Measurements from ENCODE around the gene F2R.

GRCh38 chr5:76745670-76746069, 29.7 kb downstream of the F2R start:
- TF ChIP-seq, protein P1, sequence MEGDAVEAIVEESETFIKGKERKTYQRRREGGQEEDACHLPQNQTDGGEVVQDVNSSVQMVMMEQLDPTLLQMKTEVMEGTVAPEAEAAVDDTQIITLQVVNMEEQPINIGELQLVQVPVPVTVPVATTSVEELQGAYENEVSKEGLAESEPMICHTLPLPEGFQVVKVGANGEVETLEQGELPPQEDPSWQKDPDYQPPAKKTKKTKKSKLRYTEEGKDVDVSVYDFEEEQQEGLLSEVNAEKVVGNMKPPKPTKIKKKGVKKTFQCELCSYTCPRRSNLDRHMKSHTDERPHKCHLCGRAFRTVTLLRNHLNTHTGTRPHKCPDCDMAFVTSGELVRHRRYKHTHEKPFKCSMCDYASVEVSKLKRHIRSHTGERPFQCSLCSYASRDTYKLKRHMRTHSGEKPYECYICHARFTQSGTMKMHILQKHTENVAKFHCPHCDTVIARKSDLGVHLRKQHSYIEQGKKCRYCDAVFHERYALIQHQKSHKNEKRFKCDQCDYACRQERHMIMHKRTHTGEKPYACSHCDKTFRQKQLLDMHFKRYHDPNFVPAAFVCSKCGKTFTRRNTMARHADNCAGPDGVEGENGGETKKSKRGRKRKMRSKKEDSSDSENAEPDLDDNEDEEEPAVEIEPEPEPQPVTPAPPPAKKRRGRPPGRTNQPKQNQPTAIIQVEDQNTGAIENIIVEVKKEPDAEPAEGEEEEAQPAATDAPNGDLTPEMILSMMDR (IDR thresholded peaks at IDR 0.05): no peak
- no peak for TF ChIP-seq POLR2A (IDR thresholded peaks at IDR 0.05)
